Neural cell (in vitro differentiated cells): Measurements from ENCODE around the gene ERCC4. TPM values are rescaled to one million over a fixed set of nuclear protein-coding genes. Genes with fewer than 3 reads are reported as not detected.

Source experiments
- H2AFZ ChIP-seq: fragments of 200-600, 300-800 bp; sonication (generic), shearing (Covaris generic); 2 replicates; pipeline ENCODE4 v1.6.0; 2014; ENCODE audit warnings: low read depth, mild to moderate bottlenecking, antibody characterized with exemption, low read length, moderate library complexity
- H3F3A ChIP-seq: fragments of 200-600 bp; shearing (Covaris generic); 2 replicates; pipeline ENCODE4 v1.6.1; 2016; ENCODE audit warnings: mild to moderate bottlenecking, moderate library complexity, mixed read lengths, antibody characterized with exemption, low read length; ENCODE audit not compliant: insufficient read depth, poor library complexity, severe bottlenecking
- H3K27ac ChIP-seq: fragments of 200-600, 300-800 bp; sonication (generic), shearing (Covaris generic); 2 replicates; pipeline ENCODE4 v1.5.1; 2014; ENCODE audit warnings: mild to moderate bottlenecking, low read length, moderate library complexity
- H3K27me3 ChIP-seq: fragments of 300-800, 200-600 bp; sonication (generic), shearing (Covaris generic); 2 replicates; pipeline ENCODE4 v1.6.0; 2014; ENCODE audit warnings: mild to moderate bottlenecking, low read depth, low read length, moderate library complexity; ENCODE audit not compliant: insufficient read depth
- H3K36me3 ChIP-seq: fragments of 300-800, 200-600 bp; sonication (generic), shearing (Covaris generic); 2 replicates; pipeline ENCODE4 v1.5.1; 2014; ENCODE audit warnings: mild to moderate bottlenecking, antibody characterized with exemption, low read length, moderate library complexity; ENCODE audit not compliant: insufficient read depth
- H3K4me2 ChIP-seq: fragments of 300-800, 200-600 bp; sonication (generic), shearing (Covaris generic); 2 replicates; pipeline ENCODE4 v1.6.0; 2014; ENCODE audit warnings: mild to moderate bottlenecking, low read length
- H3K4me3 ChIP-seq: fragments of 300-800, 200-600 bp; sonication (generic), shearing (Covaris generic); 2 replicates; pipeline ENCODE4 v1.5.1; 2014; ENCODE audit warnings: mild to moderate bottlenecking, low read length, moderate library complexity
- H3K79me2 ChIP-seq: fragments of 200-600 bp; shearing (Covaris generic); replicated peaks from 2 replicates; pipeline ENCODE4 v1.6.0; 2014; ENCODE audit warnings: mild to moderate bottlenecking, low read length, moderate library complexity; ENCODE audit not compliant: insufficient read depth
- H3K9ac ChIP-seq: fragments of 300-800, 200-600 bp; sonication (generic), shearing (Covaris generic); 2 replicates; pipeline ENCODE4 v1.6.1; 2016; ENCODE audit warnings: mild to moderate bottlenecking, low read length, mixed read lengths
- H3K9me2 ChIP-seq: fragments of 200-600 bp; shearing (Covaris generic); 2 replicates; pipeline ENCODE4 v1.6.1; 2016; ENCODE audit warnings: mild to moderate bottlenecking, low read length, mixed read lengths; ENCODE audit not compliant: insufficient read depth
- H3K9me3 ChIP-seq: fragments of 200-600, 300-800 bp; sonication (generic), shearing (Covaris generic); 2 replicates; pipeline ENCODE4 v1.6.1; 2016; ENCODE audit warnings: mild to moderate bottlenecking, mixed run types, low read length, moderate library complexity, mixed read lengths
- H4K20me1 ChIP-seq: fragments of 200-600 bp; shearing (Covaris generic); 2 replicates; pipeline ENCODE4 v1.6.1; 2016; ENCODE audit warnings: mild to moderate bottlenecking, mixed run types; ENCODE audit not compliant: insufficient read depth
- EP300 ChIP-seq: fragments of 450-650 bp; conservative IDR thresholded peaks from 2 replicates; pipeline ENCODE4 v1.6.1; 2014; ENCODE audit warnings: antibody characterized with exemption, mild to moderate bottlenecking, moderate library complexity; ENCODE audit not compliant: poor library complexity, severe bottlenecking
- EZH2 ChIP-seq: fragments of 200-600, 300-800 bp; shearing (Covaris generic), sonication (generic); IDR thresholded peaks from 2 replicates; pipeline ENCODE4 v1.6.1; 2014; ENCODE audit warnings: antibody characterized with exemption, low read length, borderline replicate concordance, mild to moderate bottlenecking; ENCODE audit not compliant: insufficient read depth, poor library complexity, severe bottlenecking
- MXI1 ChIP-seq: fragments of 450-650 bp; conservative IDR thresholded peaks from 2 replicates; pipeline ENCODE4 v1.6.1; 2014; ENCODE audit warnings: antibody characterized with exemption, mild to moderate bottlenecking; ENCODE audit not compliant: poor library complexity, severe bottlenecking
- POLR2AphosphoS5 ChIP-seq: IDR thresholded peaks from 2 replicates; pipeline ENCODE4 v1.6.1; 2012
- RAD21 ChIP-seq: fragments of 450-650 bp; conservative IDR thresholded peaks from 2 replicates; pipeline ENCODE4 v1.6.1; 2014; ENCODE audit warnings: antibody characterized with exemption, mild to moderate bottlenecking, moderate library complexity
- SMC3 ChIP-seq: fragments of 450-650 bp; conservative IDR thresholded peaks from 2 replicates; pipeline ENCODE4 v1.6.1; 2014; ENCODE audit warnings: antibody characterized with exemption, mild to moderate bottlenecking, moderate library complexity; ENCODE audit not compliant: poor library complexity
- TAF1 ChIP-seq: IDR thresholded peaks from 2 replicates; pipeline ENCODE4 v1.6.1; 2012; ENCODE audit warnings: low read depth
- polyA plus RNA-seq: library from polyadenylated mRNA; depleted of rRNA; stranded (reverse); fragments of >200 nt; gene quantifications from 2 replicates; pipeline ENCODE4 v1.2.3, GENCODE V29; 2014
- TF ChIP-seq, protein P1 (sequence below): fragments of 450-650 bp; IDR thresholded peaks from 2 replicates; pipeline ENCODE4 v1.5.1; 2014; ENCODE audit warnings: antibody characterized with exemption, mild to moderate bottlenecking, moderate library complexity; ENCODE audit not compliant: poor library complexity, severe bottlenecking
- TF ChIP-seq, protein P2 (sequence below): IDR thresholded peaks from 2 replicates; pipeline ENCODE4 v1.6.1; 2012; ENCODE audit warnings: borderline replicate concordance

ERCC4 gene
- polyA plus RNA-seq, 1 donor from 2014 or later = 5.8 TPM

DNA sequence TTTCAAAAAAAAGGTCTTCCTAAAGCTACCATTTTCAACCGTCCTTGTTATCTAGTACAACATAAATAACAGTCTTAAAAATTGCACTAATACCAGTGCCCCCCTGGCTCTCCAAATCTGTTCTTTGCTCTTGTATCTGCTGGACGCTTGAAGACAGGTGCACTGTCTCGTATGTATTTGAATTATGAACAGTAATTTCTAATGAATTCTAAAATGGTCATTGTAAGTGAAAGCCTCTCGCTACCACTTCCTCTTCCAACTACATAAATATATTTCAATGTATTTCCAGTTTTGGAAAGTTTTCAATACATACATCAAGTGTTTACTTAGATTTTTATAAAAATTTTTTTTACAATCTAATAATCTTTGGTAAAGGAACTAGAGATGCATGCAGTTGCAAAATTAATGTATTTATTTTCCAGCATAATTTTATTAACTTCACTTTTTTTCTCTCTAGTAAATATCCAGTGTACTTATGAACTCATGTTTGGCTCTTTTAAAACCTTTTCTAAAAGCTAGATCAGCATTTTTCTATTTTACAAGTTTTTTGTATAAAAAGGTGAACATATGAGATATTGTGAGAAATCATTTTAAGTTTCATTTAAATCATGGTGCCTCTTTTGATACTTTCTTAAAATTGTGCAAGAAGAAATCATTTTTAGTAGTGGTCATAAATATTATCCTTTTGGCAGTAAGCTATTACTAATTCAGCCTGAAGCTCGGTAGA, 31.0 kb downstream of the ERCC4 start:
- TF ChIP-seq EP300 (no peak), SMC3 (no peak), TAF1 (no peak), MXI1 (no peak), RAD21 (no peak), POLR2AphosphoS5 (no peak), EZH2 (no peak)
- TF ChIP-seq, protein P1, sequence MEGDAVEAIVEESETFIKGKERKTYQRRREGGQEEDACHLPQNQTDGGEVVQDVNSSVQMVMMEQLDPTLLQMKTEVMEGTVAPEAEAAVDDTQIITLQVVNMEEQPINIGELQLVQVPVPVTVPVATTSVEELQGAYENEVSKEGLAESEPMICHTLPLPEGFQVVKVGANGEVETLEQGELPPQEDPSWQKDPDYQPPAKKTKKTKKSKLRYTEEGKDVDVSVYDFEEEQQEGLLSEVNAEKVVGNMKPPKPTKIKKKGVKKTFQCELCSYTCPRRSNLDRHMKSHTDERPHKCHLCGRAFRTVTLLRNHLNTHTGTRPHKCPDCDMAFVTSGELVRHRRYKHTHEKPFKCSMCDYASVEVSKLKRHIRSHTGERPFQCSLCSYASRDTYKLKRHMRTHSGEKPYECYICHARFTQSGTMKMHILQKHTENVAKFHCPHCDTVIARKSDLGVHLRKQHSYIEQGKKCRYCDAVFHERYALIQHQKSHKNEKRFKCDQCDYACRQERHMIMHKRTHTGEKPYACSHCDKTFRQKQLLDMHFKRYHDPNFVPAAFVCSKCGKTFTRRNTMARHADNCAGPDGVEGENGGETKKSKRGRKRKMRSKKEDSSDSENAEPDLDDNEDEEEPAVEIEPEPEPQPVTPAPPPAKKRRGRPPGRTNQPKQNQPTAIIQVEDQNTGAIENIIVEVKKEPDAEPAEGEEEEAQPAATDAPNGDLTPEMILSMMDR = no peak
- TF ChIP-seq, protein P2, sequence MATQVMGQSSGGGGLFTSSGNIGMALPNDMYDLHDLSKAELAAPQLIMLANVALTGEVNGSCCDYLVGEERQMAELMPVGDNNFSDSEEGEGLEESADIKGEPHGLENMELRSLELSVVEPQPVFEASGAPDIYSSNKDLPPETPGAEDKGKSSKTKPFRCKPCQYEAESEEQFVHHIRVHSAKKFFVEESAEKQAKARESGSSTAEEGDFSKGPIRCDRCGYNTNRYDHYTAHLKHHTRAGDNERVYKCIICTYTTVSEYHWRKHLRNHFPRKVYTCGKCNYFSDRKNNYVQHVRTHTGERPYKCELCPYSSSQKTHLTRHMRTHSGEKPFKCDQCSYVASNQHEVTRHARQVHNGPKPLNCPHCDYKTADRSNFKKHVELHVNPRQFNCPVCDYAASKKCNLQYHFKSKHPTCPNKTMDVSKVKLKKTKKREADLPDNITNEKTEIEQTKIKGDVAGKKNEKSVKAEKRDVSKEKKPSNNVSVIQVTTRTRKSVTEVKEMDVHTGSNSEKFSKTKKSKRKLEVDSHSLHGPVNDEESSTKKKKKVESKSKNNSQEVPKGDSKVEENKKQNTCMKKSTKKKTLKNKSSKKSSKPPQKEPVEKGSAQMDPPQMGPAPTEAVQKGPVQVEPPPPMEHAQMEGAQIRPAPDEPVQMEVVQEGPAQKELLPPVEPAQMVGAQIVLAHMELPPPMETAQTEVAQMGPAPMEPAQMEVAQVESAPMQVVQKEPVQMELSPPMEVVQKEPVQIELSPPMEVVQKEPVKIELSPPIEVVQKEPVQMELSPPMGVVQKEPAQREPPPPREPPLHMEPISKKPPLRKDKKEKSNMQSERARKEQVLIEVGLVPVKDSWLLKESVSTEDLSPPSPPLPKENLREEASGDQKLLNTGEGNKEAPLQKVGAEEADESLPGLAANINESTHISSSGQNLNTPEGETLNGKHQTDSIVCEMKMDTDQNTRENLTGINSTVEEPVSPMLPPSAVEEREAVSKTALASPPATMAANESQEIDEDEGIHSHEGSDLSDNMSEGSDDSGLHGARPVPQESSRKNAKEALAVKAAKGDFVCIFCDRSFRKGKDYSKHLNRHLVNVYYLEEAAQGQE = no peak
- no peaks in the 10 kb centered on the region for H3K36me3 ChIP-seq
- H3K9ac ChIP-seq = no peak overlapping the region
- H3K27me3 ChIP-seq = no peaks in the 10 kb centered on the region
- H3F3A ChIP-seq = no peaks in the 10 kb centered on the region
- no peak overlapping the region for H3K4me2 ChIP-seq
- H3K27ac ChIP-seq = no peak overlapping the region
- H3K9me3 ChIP-seq = no peaks in the 10 kb centered on the region
- no peak overlapping the region for H2AFZ ChIP-seq
- no peak overlapping the region for H3K4me3 ChIP-seq
- no peaks in the 10 kb centered on the region for H4K20me1 ChIP-seq
- no peaks in the 10 kb centered on the region for H3K9me2 ChIP-seq
- no peaks in the 10 kb centered on the region for H3K79me2 ChIP-seq

DNA sequence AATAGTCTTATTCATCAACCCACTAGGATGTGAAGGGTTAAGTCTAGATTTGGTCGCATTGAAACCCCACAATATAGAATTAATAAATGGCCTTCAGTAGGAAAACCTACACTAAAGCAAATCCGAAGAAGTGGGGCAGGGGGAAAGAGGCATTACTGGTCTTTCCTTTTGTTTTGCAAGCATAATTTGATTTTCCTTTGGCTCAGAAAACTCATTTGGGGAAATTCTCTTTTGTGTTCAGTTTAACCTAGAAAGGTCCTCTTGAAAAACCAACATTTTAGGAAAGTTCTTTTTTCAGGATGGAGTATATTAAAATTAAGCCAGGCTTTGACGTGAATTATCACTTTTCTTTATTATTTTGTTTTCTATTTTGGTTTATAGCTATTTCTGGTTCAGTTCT, 31.7 kb downstream of the ERCC4 start:
- Histone ChIP-seq H3K9me2 (no peaks in the 10 kb centered on the region), H3K9ac (no peak overlapping the region), H2AFZ (no peak overlapping the region), H3K4me2 (no peak overlapping the region), H3F3A (no peaks in the 10 kb centered on the region), H3K36me3 (no peaks in the 10 kb centered on the region), H3K27ac (no peak overlapping the region), H3K4me3 (no peak overlapping the region), H3K9me3 (no peaks in the 10 kb centered on the region), H4K20me1 (no peaks in the 10 kb centered on the region), H3K79me2 (no peaks in the 10 kb centered on the region), H3K27me3 (no peaks in the 10 kb centered on the region)
- no peak for TF ChIP-seq SMC3
- TF ChIP-seq POLR2AphosphoS5 = no peak
- no peak for TF ChIP-seq EZH2
- TF ChIP-seq MXI1 = no peak
- TF ChIP-seq RAD21 = no peak
- TF ChIP-seq, protein P2 = no peak
- TF ChIP-seq, protein P1 = no peak
- no peak for TF ChIP-seq TAF1
- no peak for TF ChIP-seq EP300
